Measurements from ENCODE around the gene SOX3.

The SOX3 gene

DNA sequence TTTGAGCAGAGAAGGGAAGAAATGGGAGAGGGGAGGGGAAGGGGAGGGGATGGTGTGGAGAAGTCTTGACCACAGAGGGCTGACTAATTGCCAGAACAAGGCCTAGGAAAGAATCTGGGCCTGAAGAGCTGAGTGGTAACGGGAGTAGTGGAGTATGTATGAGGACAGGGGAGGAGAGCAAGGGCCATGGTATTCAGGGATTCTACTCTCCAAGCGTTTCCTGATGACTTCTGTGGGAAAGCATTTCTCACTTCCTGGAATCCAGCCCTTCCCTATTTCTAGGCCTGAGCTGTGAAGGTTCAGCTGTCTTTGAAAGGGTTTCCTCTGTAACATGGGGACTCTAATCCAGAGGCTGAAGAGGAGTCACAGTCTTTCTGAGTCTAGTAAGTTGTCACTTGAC lies 19.7 kb upstream of the SOX3 start:
- no peak overlapping the region for H3K9ac ChIP-seq (ENCODE audit: low read length)
- H3K9me3 ChIP-seq (ENCODE audit: insufficient read depth, low read length), result no peaks in the 10 kb centered on the region
- no peaks in the 10 kb centered on the region for H4K20me1 ChIP-seq (ENCODE audit: insufficient read depth, low read length)
- peaks cover 8% of the 10 kb centered on the region for H3K4me1 ChIP-seq (ENCODE audit: low read length)
- H2AFZ ChIP-seq (ENCODE audit: low read depth, low read length), result no peak overlapping the region
- TF ChIP-seq EZH2phosphoT487 (IDR thresholded peaks at IDR 0.05; ENCODE audit: low read depth) (no peak), CTCF (IDR thresholded peaks at IDR 0.05; ENCODE audit: low read depth, low read length) (no peak)
- H3K27ac ChIP-seq (ENCODE audit: low read length), result no peak overlapping the region
- no peak overlapping the region for H3K4me3 ChIP-seq (ENCODE audit: low read length)
- no peaks in the 10 kb centered on the region for H3K27me3 ChIP-seq (ENCODE audit: low read depth, low read length)
- no peaks in the 10 kb centered on the region for H3K79me2 ChIP-seq (ENCODE audit: low read length)
- no peak overlapping the region for H3K4me2 ChIP-seq (ENCODE audit: low read length)
- no peaks in the 10 kb centered on the region for H3K36me3 ChIP-seq (replicated peaks; ENCODE audit: low read depth, low read length)

GRCh38 chrX:140521393-140521792 lies 16.5 kb upstream of the SOX3 start:
- no peaks in the 10 kb centered on the region for H3K9me3 ChIP-seq (ENCODE audit: insufficient read depth, low read length)

GRCh38 chrX:140514554-140514953 lies 9.7 kb upstream of the SOX3 start:
- H3K79me2 ChIP-seq (ENCODE audit: low read length), result no peaks in the 10 kb centered on the region
- H3K27me3 ChIP-seq (ENCODE audit: low read depth, low read length), result no peaks in the 10 kb centered on the region
- H2AFZ ChIP-seq (ENCODE audit: low read depth, low read length), result no peak overlapping the region
- no peaks in the 10 kb centered on the region for H3K9me3 ChIP-seq (ENCODE audit: insufficient read depth, low read length)
- no peaks in the 10 kb centered on the region for H3K36me3 ChIP-seq (replicated peaks; ENCODE audit: low read depth, low read length)
- no peak overlapping the region for H3K27ac ChIP-seq (ENCODE audit: low read length)
- TF ChIP-seq EZH2phosphoT487 (IDR thresholded peaks at IDR 0.05; ENCODE audit: low read depth), result no peak
- TF ChIP-seq CTCF (IDR thresholded peaks at IDR 0.05; ENCODE audit: low read depth, low read length), result no peak
- H3K9ac ChIP-seq (ENCODE audit: low read length), result no peak overlapping the region
- H4K20me1 ChIP-seq (ENCODE audit: insufficient read depth, low read length), result no peaks in the 10 kb centered on the region
- no peaks in the 10 kb centered on the region for H3K4me1 ChIP-seq (ENCODE audit: low read length)
- no peak overlapping the region for H3K4me2 ChIP-seq (ENCODE audit: low read length)
- H3K4me3 ChIP-seq (ENCODE audit: low read length), result no peak overlapping the region

More at GRCh38 chrX:140521393-140521792, 16.5 kb upstream of the SOX3 start:
- H4K20me1 ChIP-seq (ENCODE audit: insufficient read depth, low read length), result no peaks in the 10 kb centered on the region
- no peak overlapping the region for H3K9ac ChIP-seq (ENCODE audit: low read length)
- no peak for TF ChIP-seq EZH2phosphoT487 (IDR thresholded peaks at IDR 0.05; ENCODE audit: low read depth)
- no peak for TF ChIP-seq CTCF (IDR thresholded peaks at IDR 0.05; ENCODE audit: low read depth, low read length)
- H3K4me1 ChIP-seq (ENCODE audit: low read length), result peaks cover 8% of the 10 kb centered on the region
- H3K36me3 ChIP-seq (replicated peaks; ENCODE audit: low read depth, low read length), result no peaks in the 10 kb centered on the region
- no peak overlapping the region for H3K27ac ChIP-seq (ENCODE audit: low read length)
- no peak overlapping the region for H3K4me3 ChIP-seq (ENCODE audit: low read length)
- no peaks in the 10 kb centered on the region for H3K79me2 ChIP-seq (ENCODE audit: low read length)
- H3K27me3 ChIP-seq (ENCODE audit: low read depth, low read length), result no peaks in the 10 kb centered on the region
- 0 out of 2 replicates have a peak overlapping the region, but pooled peaks have one; percentile 53 for H2AFZ ChIP-seq (ENCODE audit: low read depth, low read length)
- H3K4me2 ChIP-seq (ENCODE audit: low read length), result peak overlapping the region; percentile 28; the same call in 1 of the 2 replicates

DNA sequence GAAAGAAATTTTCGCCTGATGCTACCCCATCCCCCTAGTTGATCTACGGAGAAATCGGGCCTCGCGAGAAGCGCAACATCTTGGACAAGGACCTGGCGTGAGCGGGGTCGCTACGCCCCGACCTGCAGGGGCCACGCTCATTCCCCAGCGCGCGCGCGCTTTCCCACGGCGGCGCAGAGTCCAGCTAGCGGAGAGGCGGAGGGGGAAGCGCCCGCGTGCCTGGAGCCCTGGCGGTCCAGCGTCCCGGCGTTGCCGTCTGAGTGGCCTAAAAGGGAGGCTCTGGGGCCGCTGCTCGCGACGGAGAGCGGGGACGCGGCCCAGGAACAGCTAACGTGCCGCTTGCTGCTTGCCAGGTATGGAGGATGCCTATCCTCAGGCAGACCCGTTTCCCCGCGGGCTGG lies 6.0 kb upstream of the SOX3 start:
- no peak overlapping the region for H3K4me3 ChIP-seq (ENCODE audit: low read length)
- H3K4me2 ChIP-seq (ENCODE audit: low read length), result no peak overlapping the region
- no peaks in the 10 kb centered on the region for H3K79me2 ChIP-seq (ENCODE audit: low read length)
- no peak overlapping the region for H3K27ac ChIP-seq (ENCODE audit: low read length)
- no peak overlapping the region for H3K9ac ChIP-seq (ENCODE audit: low read length)
- no peaks in the 10 kb centered on the region for H3K4me1 ChIP-seq (ENCODE audit: low read length)
- no peaks in the 10 kb centered on the region for H3K36me3 ChIP-seq (replicated peaks; ENCODE audit: low read depth, low read length)
- no peaks in the 10 kb centered on the region for H4K20me1 ChIP-seq (ENCODE audit: insufficient read depth, low read length)
- H3K27me3 ChIP-seq (ENCODE audit: low read depth, low read length), result no peaks in the 10 kb centered on the region
- no peaks in the 10 kb centered on the region for H3K9me3 ChIP-seq (ENCODE audit: insufficient read depth, low read length)
- H2AFZ ChIP-seq (ENCODE audit: low read depth, low read length), result no peak overlapping the region
- no peak for TF ChIP-seq EZH2phosphoT487 (IDR thresholded peaks at IDR 0.05; ENCODE audit: low read depth)
- TF ChIP-seq CTCF (IDR thresholded peaks at IDR 0.05; ENCODE audit: low read depth, low read length), result no peak
